H9 (cell line): Measurements from ENCODE around the gene GLT6D1. TPM values are rescaled to one million over a fixed set of nuclear protein-coding genes. Genes with fewer than 3 reads are reported as not detected.
"Not testable (repeated sequence)": the region's sequence is repeated elsewhere in the genome, so short reads cannot be mapped to it uniquely, and the experiment has no call there.

Source experiments
- DNase-seq: peaks from one replicate; pipeline ENCODE4 v3.0.0-alpha.2; 2017
- H2AFZ ChIP-seq: one replicate; pipeline ENCODE4 v1.6.1; 2013; ENCODE audit warnings: mild to moderate bottlenecking, low read length, control low read depth, moderate library complexity
- H2AK5ac ChIP-seq: 2 replicates; pipeline ENCODE4 v1.6.1; 2013; ENCODE audit warnings: low read length, control low read depth, mixed read lengths; ENCODE audit not compliant: insufficient read length
- H2BK120ac ChIP-seq: one replicate; pipeline ENCODE4 v1.6.1; 2013; ENCODE audit warnings: low read depth, mild to moderate bottlenecking, low read length, control low read depth, inconsistent platforms; ENCODE audit not compliant: poor library complexity, severe bottlenecking
- H2BK12ac ChIP-seq: 2 replicates; pipeline ENCODE4 v1.6.1; 2013; ENCODE audit warnings: low read length, control low read depth, mixed read lengths, low read depth; ENCODE audit not compliant: insufficient read length
- H2BK15ac ChIP-seq: 2 replicates; pipeline ENCODE4 v1.6.1; 2013; ENCODE audit warnings: low read depth, low read length, control low read depth
- H2BK20ac ChIP-seq: one replicate; pipeline ENCODE4 v1.6.1; 2013; ENCODE audit warnings: low read depth, mild to moderate bottlenecking, low read length, control low read depth, inconsistent platforms; ENCODE audit not compliant: poor library complexity, severe bottlenecking
- H2BK5ac ChIP-seq: 2 replicates; pipeline ENCODE4 v1.6.1; 2013; ENCODE audit warnings: low read length, control low read depth, mixed read lengths; ENCODE audit not compliant: insufficient read length
- H3K14ac ChIP-seq: 2 replicates; pipeline ENCODE4 v1.6.1; 2013; ENCODE audit warnings: low read length, control low read depth; ENCODE audit not compliant: insufficient read depth
- H3K18ac ChIP-seq: 2 replicates; pipeline ENCODE4 v1.6.1; 2013; ENCODE audit warnings: low read depth, mild to moderate bottlenecking, mixed read lengths, low read length, control low read depth; ENCODE audit not compliant: insufficient read length
- H3K23ac ChIP-seq: 2 replicates; pipeline ENCODE4 v1.6.1; 2013; ENCODE audit warnings: low read length, control low read depth, mixed read lengths, low read depth; ENCODE audit not compliant: insufficient read length
- H3K23me2 ChIP-seq: 2 replicates; pipeline ENCODE4 v1.6.1; 2013; ENCODE audit warnings: low read depth, mild to moderate bottlenecking, mixed read lengths, low read length, control low read depth; ENCODE audit not compliant: insufficient read length, poor library complexity, severe bottlenecking
- H3K27ac ChIP-seq: 2 replicates; pipeline ENCODE4 v1.5.1; 2013; ENCODE audit warnings: low read length, control low read depth, mixed read lengths, low read depth; ENCODE audit not compliant: insufficient read length
- H3K27me3 ChIP-seq: 2 replicates; pipeline ENCODE4 v1.6.1; 2013; ENCODE audit warnings: low read length, control low read depth, inconsistent platforms; ENCODE audit not compliant: insufficient read depth
- H3K4ac ChIP-seq: 2 replicates; pipeline ENCODE4 v1.6.1; 2013; ENCODE audit warnings: low read depth, mild to moderate bottlenecking, control low read depth, inconsistent platforms, low read length, moderate library complexity
- H3K4me1 ChIP-seq: 2 replicates; pipeline ENCODE4 v1.6.1; 2013; ENCODE audit warnings: low read length, control low read depth, inconsistent platforms; ENCODE audit not compliant: insufficient read depth
- H3K4me2 ChIP-seq: 2 replicates; pipeline ENCODE4 v1.6.1; 2013; ENCODE audit warnings: low read length, control low read depth, mixed read lengths; ENCODE audit not compliant: insufficient read length, insufficient read depth
- H3K56ac ChIP-seq: 2 replicates; pipeline ENCODE4 v1.6.1; 2013; ENCODE audit warnings: low read depth, mild to moderate bottlenecking, mixed read lengths, low read length, control low read depth; ENCODE audit not compliant: insufficient read length
- H3K79me1 ChIP-seq: 2 replicates; pipeline ENCODE4 v1.6.1; 2013; ENCODE audit warnings: low read depth, mild to moderate bottlenecking, moderate library complexity, low read length, control low read depth, inconsistent platforms; ENCODE audit not compliant: insufficient read depth, poor library complexity, severe bottlenecking
- H3K79me2 ChIP-seq: 2 replicates; pipeline ENCODE4 v1.6.1; 2013; ENCODE audit warnings: low read length, control low read depth, inconsistent platforms; ENCODE audit not compliant: insufficient read depth
- H3K9ac ChIP-seq: 2 replicates; pipeline ENCODE4 v1.6.1; 2013; ENCODE audit warnings: low read length, control low read depth, mixed read lengths; ENCODE audit not compliant: insufficient read length; ENCODE audit errors: extremely low read depth
- H3K9me3 ChIP-seq: one replicate; pipeline ENCODE4 v1.6.1; 2013; ENCODE audit warnings: low read depth, low read length, inconsistent platforms; ENCODE audit not compliant: control insufficient read depth
- H3T11ph ChIP-seq: one replicate; pipeline ENCODE4 v1.6.1; 2013; ENCODE audit warnings: mild to moderate bottlenecking, low read length, control low read depth, inconsistent platforms
- H4K20me1 ChIP-seq: one replicate; pipeline ENCODE4 v1.6.1; 2013; ENCODE audit not compliant: control insufficient read depth, insufficient read length, insufficient read depth
- H4K5ac ChIP-seq: 2 replicates; pipeline ENCODE4 v1.6.1; 2013; ENCODE audit warnings: low read depth, mild to moderate bottlenecking, mixed read lengths, low read length, control low read depth; ENCODE audit not compliant: insufficient read length
- H4K8ac ChIP-seq: replicated peaks from 2 replicates; pipeline ENCODE4 v1.6.1; 2013; ENCODE audit warnings: low read length, control low read depth, mixed read lengths, low read depth; ENCODE audit not compliant: insufficient read length
- H4K91ac ChIP-seq: 2 replicates; pipeline ENCODE4 v1.6.1; 2013; ENCODE audit warnings: low read depth, mild to moderate bottlenecking, moderate library complexity, mixed read lengths, low read length, control low read depth; ENCODE audit not compliant: insufficient read length
- H3K27ac Mint-ChIP-seq, 3 experiments: 2 replicates in 2 of 3; 3 replicates in 1 of 3; pipeline ENCODE4 v1.8.0; 2020 to 2021; ENCODE audit warnings: mixed read lengths in 3 of 3, mild to moderate bottlenecking in 1 of 3, moderate library complexity in 1 of 3
- H3K27me3 Mint-ChIP-seq: 2 replicates; pipeline ENCODE4 v1.8.0; 2021; ENCODE audit warnings: low read depth, mild to moderate bottlenecking, moderate library complexity, mixed read lengths
- H3K36me3 Mint-ChIP-seq, 3 experiments: 2 replicates in 2 of 3; 3 replicates in 1 of 3; pipeline ENCODE4 v1.8.0; 2020 to 2021; ENCODE audit warnings: low read depth in 3 of 3, mixed read lengths in 3 of 3; ENCODE audit not compliant: insufficient read depth in 1 of 3
- H3K4me1 Mint-ChIP-seq, 2 experiments: 2 replicates each; pipeline ENCODE4 v1.8.0; 2020; ENCODE audit warnings: mixed read lengths in 2 of 2
- H3K4me3 Mint-ChIP-seq, 2 experiments: 2 replicates in 1 of 2; 3 replicates in 1 of 2; pipeline ENCODE4 v1.8.0; 2020 to 2021; ENCODE audit warnings: mild to moderate bottlenecking in 2 of 2, mixed read lengths in 2 of 2, moderate library complexity in 1 of 2
- H3K9me3 Mint-ChIP-seq, 2 experiments: 2 replicates in 1 of 2; 3 replicates in 1 of 2; pipeline ENCODE4 v1.8.0; 2020; ENCODE audit warnings: mild to moderate bottlenecking in 2 of 2, mixed read lengths in 2 of 2, moderate library complexity in 1 of 2
- CTCF ChIP-seq: fragments of 200-600 bp; sonication (generic); conservative IDR thresholded peaks from 3 replicates; pipeline ENCODE4 v1.8.0; 2021; ENCODE audit warnings: antibody characterized with exemption, mild to moderate bottlenecking
- WGBS: extraction: QIAGEN DNeasy Blood & Tissue Kit; methylation state at CpG from one replicate; pipeline ENCODE4 v1.1.7; 2013; ENCODE audit warnings: missing lambda C conversion rate, low lambda C conversion rate, mixed read lengths; ENCODE audit not compliant: insufficient read length; ENCODE audit errors: extremely low coverage; 5-methylcytosine and 5-hydroxymethylcytosine counted together
- total RNA-seq: library from RNA; stranded (reverse); gene quantifications from 2 replicates; pipeline ENCODE4 v1.2.1, GENCODE V29; 2021

The GLT6D1 gene
- total RNA-seq, 1 experiment from 2014 or later = not detected

- Histone ChIP-seq H4K91ac (no peak overlapping the region), H3T11ph (no peak overlapping the region), H3K14ac (no peak overlapping the region; the same call in 1 of the 2 replicates), H3K4ac (no peak overlapping the region), H3K9ac (no peak overlapping the region), H2AFZ (no peak overlapping the region), H3K23ac (no peak overlapping the region), H2BK120ac (no peak overlapping the region), H2BK12ac (no peak overlapping the region), H3K56ac (no peak overlapping the region), H2BK20ac (no peak overlapping the region), H4K5ac (no peak overlapping the region), H3K79me2 (no peaks in the 10 kb centered on the region), H3K4me2 (no peak overlapping the region), H2AK5ac (no peak overlapping the region), H4K20me1 (no peaks in the 10 kb centered on the region), H3K27ac (no peak overlapping the region), H3K9me3 (peaks cover 9% of the 10 kb centered on the region), H3K4me1 (no peaks in the 10 kb centered on the region), H3K79me1 (no peaks in the 10 kb centered on the region), H3K23me2 (no peaks in the 10 kb centered on the region), H3K18ac (no peak overlapping the region), H2BK5ac (no peak overlapping the region), H4K8ac (no peak overlapping the region), H2BK15ac (no peak overlapping the region), H3K27me3 (no peaks in the 10 kb centered on the region)
- peaks cover 2% of the 10 kb centered on the region; the same call in 1 of the 2 replicates for H3K27me3 Mint-ChIP-seq
- no peak for DNase-seq
- H3K27ac Mint-ChIP-seq = no peak overlapping the region
- peaks cover 0 to 6% of the 10 kb centered on the region in 2 experiments; a peak in 2 of 4 replicates for H3K4me1 Mint-ChIP-seq
- H3K9me3 Mint-ChIP-seq = peaks cover 11 to 14% of the 10 kb centered on the region in 2 experiments
- no peak for TF ChIP-seq CTCF
- peaks cover 6 to 11% (median 7%) of the 10 kb centered on the region in 3 experiments; a peak in 6 of 7 replicates for H3K36me3 Mint-ChIP-seq
- no peak overlapping the region for H3K4me3 Mint-ChIP-seq
- WGBS = no CpG with 5 or more reads among the region's 9 CpGs
Measured at GRCh38 chr9:135669616-135670285, 30.4 kb upstream of the GLT6D1 start.

DNA sequence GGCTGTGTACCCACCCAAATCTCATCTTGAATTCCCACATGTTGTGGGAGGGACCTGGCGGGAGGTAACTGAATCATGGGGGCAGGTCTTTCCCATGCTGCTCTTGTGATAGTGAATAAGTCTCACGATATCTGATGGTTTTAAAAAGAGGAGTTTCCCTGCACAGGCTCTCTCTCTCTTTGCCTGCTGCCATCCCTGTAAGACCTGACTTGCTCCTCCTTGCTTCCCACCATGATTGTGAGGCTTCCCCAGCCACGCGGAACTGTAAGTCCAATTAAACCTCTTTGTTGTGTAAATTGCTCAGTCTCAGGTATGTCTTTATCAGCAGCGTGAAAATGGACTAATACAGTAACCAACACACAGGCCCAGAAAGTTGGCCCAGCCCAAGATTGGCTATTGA is 29.7 kb upstream of the GLT6D1 start:
- H4K5ac ChIP-seq, H2AK5ac ChIP-seq, H3K4me3 Mint-ChIP-seq, H3K23ac ChIP-seq, H3K23me2 ChIP-seq, H3K14ac ChIP-seq, H3K4ac ChIP-seq, H2BK20ac ChIP-seq, H3K79me2 ChIP-seq, H3K4me2 ChIP-seq, H3T11ph ChIP-seq, H4K20me1 ChIP-seq, H2AFZ ChIP-seq, H3K27me3 Mint-ChIP-seq, H3K79me1 ChIP-seq, H3K27ac Mint-ChIP-seq, H4K8ac ChIP-seq, H3K27me3 ChIP-seq, H3K9me3 ChIP-seq, H3K9ac ChIP-seq, H3K27ac ChIP-seq, H3K18ac ChIP-seq, H3K4me1 ChIP-seq, H3K56ac ChIP-seq, H4K91ac ChIP-seq, H2BK15ac ChIP-seq, H2BK120ac ChIP-seq, H2BK12ac ChIP-seq, DNase-seq, H2BK5ac ChIP-seq: not testable (repeated sequence)
- Mint-ChIP-seq H3K36me3 (peaks cover 6 to 11% (median 7%) of the 10 kb centered on the region in 3 experiments; a peak in 6 of 7 replicates), H3K4me1 (peaks cover 0 to 10% of the 10 kb centered on the region in 2 experiments; a peak in 3 of 4 replicates), H3K9me3 (peaks cover 11 to 14% of the 10 kb centered on the region in 2 experiments)
- WGBS = no CpG with 5 or more reads among the region's 5 CpGs
